Measurements from ENCODE around the gene PGF.
"Not testable (repeated sequence)": the region's sequence is repeated elsewhere in the genome, so short reads cannot be mapped to it uniquely, and the experiment has no call there.

The PGF gene

GRCh38 chr14:74941676-74942097 lies 13.7 kb downstream of the PGF start:
- peak; percentile 89 for DNase-seq (ENCODE audit: low spot score)

- no peak for DNase-seq (ENCODE audit: low spot score)
Observed at GRCh38 chr14:74940956-74941565, 14.3 kb downstream of the PGF start.

GRCh38 chr14:74938531-74939495 lies 16.6 kb downstream of the PGF start:
- no peak for DNase-seq (ENCODE audit: low spot score)

GRCh38 chr14:74937171-74937570 lies 18.2 kb downstream of the PGF start:
- no peak for DNase-seq (ENCODE audit: low spot score)

GRCh38 chr14:74936731-74937130 lies 18.7 kb downstream of the PGF start:
- DNase-seq (ENCODE audit: low spot score): no peak

GRCh38 chr14:74936151-74936550 lies 19.2 kb downstream of the PGF start:
- no peak for DNase-seq (ENCODE audit: low spot score)

- DNase-seq (ENCODE audit: low spot score): no peak
Observed at GRCh38 chr14:74935360-74935680, 20.1 kb downstream of the PGF start.

- no peak for DNase-seq (ENCODE audit: low spot score)
Observed at GRCh38 chr14:74934476-74935359, 20.7 kb downstream of the PGF start.

- no peak for DNase-seq (ENCODE audit: low spot score)
Observed at GRCh38 chr14:74934041-74934440, 21.4 kb downstream of the PGF start.

GRCh38 chr14:74932936-74933335 lies 22.5 kb downstream of the PGF start:
- not testable (repeated sequence) for DNase-seq (ENCODE audit: low spot score)

- DNase-seq (ENCODE audit: low spot score): no peak
Observed at GRCh38 chr14:74932401-74932901, 22.9 kb downstream of the PGF start.

- DNase-seq (ENCODE audit: low spot score): not testable (repeated sequence)
Observed at GRCh38 chr14:74931744-74932143, 23.7 kb downstream of the PGF start.

- no peak for DNase-seq (ENCODE audit: low spot score)
Observed at GRCh38 chr14:74929242-74929641, 26.2 kb downstream of the PGF start.

GRCh38 chr14:74927225-74927624 lies 28.2 kb downstream of the PGF start:
- DNase-seq (ENCODE audit: low spot score): no peak

GRCh38 chr14:74924061-74924460 lies 31.3 kb downstream of the PGF start:
- DNase-seq (ENCODE audit: low spot score): no peak

GRCh38 chr14:74922752-74923401 lies 32.5 kb downstream of the PGF start, which contains the start of gene RPS6KL1:
TSS of gene RPS6KL1 (minus strand) at chr14:74923260. CDS start at chr14:74921541, 1,719 bp downstream.
- DNase-seq (ENCODE audit: low spot score): peak; percentile 88

- DNase-seq (ENCODE audit: low spot score): no peak
Observed at GRCh38 chr14:74921987-74922751, 33.2 kb downstream of the PGF start.

- DNase-seq (ENCODE audit: low spot score): no peak
Observed at GRCh38 chr14:74921053-74921620, 34.3 kb downstream of the PGF start.

GRCh38 chr14:74920281-74920680 lies 35.1 kb downstream of the PGF start:
- no peak for DNase-seq (ENCODE audit: low spot score)

GRCh38 chr14:74919421-74920165 lies 35.8 kb downstream of the PGF start:
- DNase-seq (ENCODE audit: low spot score): no peak
